ENCODE measurements around the gene MAG. TPM values are rescaled to one million over a fixed set of nuclear protein-coding genes. Genes with fewer than 3 reads are reported as not detected.
A peak's percentile ranks its signal among the peaks of the same experiment; 100 is the strongest.

Gene MAG
- total RNA-seq, 2 experiments from 2014 or later, result 0.43 to 0.44 TPM

DNA sequence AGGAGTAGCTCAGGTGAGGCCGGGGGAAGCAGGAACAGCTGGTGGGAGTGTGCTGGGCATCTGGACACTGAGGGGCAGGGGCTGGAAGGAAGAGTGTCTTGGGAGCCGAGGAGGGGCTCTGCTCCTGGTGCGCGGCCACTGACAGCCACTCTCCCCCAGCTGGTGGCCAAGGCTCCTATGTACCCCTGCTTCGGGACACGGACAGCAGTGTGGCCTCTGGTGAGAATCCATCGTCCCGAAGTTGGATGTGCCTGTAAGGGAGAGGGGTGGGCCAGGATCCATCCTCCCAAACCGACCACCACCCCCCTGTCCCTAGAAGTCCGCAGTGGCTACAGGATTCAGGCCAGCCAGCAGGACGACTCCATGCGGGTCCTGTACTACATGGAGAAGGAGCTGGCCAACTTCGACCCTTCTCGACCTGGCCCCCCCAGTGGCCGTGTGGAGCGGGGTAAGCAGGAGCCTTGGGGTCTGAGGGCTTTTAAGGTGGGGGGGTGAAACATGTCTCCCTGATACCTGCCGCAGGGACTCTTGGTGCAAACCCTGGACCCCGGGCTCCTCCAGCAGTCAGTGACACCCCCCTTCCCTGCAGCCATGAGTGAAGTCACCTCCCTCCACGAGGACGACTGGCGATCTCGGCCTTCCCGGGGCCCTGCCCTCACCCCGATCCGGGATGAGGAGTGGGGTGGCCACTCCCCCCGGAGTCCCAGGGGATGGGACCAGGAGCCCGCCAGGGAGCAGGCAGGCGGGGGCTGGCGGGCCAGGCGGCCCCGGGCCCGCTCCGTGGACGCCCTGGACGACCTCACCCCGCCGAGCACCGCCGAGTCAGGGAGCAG is 25.2 kb upstream of the MAG start:
- H3K4me3 Mint-ChIP-seq, result peak overlapping the region; percentile 87
- peak overlapping the region; percentile 93 for H3K27ac Mint-ChIP-seq
- POLR2A ChIA-PET, result interaction anchor here (0.7 kb wide), 1 partner anchor 55 kb away, joined by 3 read pairs; no protein-coding TSS in a partner anchor
- H3K27me3 Mint-ChIP-seq, result no peaks in the 10 kb centered on the region
- intact Hi-C loops (cut with micrococcal nuclease), result loop anchor here (5.0 kb wide), 1 partner anchor 124 kb away; the partner anchor contains the start of gene FXYD7
- peaks cover 23% of the 10 kb centered on the region for H3K4me1 Mint-ChIP-seq (ENCODE audit: low read depth)
- H3K36me3 Mint-ChIP-seq, result peaks cover 29% of the 10 kb centered on the region
- H3K9me3 Mint-ChIP-seq, result no peaks in the 10 kb centered on the region
- CTCF ChIA-PET, result interaction anchor here (0.8 to 1.6 kb wide), 2 partner anchors 55 to 125 kb away, joined by 3 to 5 read pairs; no protein-coding TSS in a partner anchor
- no peak for DNase-seq

DNA sequence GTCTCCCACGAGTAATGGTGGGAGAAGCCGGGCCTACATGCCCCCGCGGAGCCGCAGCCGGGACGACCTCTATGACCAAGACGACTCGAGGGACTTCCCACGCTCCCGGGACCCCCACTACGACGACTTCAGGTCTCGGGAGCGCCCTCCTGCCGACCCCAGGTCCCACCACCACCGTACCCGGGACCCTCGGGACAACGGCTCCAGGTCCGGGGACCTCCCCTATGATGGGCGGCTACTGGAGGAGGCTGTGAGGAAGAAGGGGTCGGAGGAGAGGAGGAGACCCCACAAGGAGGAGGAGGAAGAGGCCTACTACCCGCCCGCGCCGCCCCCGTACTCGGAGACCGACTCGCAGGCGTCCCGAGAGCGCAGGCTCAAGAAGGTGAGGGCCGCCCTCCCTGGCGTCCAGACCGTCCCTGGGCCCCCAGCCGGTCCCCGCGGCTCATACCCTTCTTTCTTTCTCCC is 24.6 kb upstream of the MAG start:
- ChIA-PET CTCF (no interaction called here), POLR2A (no interaction called here)
- Mint-ChIP-seq H3K27me3 (no peaks in the 10 kb centered on the region), H3K36me3 (peaks cover 35% of the 10 kb centered on the region), H3K27ac (peak overlapping the region; percentile 93), H3K4me1 (ENCODE audit: low read depth) (peaks cover 28% of the 10 kb centered on the region), H3K9me3 (no peaks in the 10 kb centered on the region), H3K4me3 (peak overlapping the region; percentile 87)
- intact Hi-C loops (cut with micrococcal nuclease), result loop anchor here (5.0 kb wide), 1 partner anchor 125 kb away; the partner anchor contains the start of gene FXYD7
- DNase-seq, result peak; percentile 51

DNA sequence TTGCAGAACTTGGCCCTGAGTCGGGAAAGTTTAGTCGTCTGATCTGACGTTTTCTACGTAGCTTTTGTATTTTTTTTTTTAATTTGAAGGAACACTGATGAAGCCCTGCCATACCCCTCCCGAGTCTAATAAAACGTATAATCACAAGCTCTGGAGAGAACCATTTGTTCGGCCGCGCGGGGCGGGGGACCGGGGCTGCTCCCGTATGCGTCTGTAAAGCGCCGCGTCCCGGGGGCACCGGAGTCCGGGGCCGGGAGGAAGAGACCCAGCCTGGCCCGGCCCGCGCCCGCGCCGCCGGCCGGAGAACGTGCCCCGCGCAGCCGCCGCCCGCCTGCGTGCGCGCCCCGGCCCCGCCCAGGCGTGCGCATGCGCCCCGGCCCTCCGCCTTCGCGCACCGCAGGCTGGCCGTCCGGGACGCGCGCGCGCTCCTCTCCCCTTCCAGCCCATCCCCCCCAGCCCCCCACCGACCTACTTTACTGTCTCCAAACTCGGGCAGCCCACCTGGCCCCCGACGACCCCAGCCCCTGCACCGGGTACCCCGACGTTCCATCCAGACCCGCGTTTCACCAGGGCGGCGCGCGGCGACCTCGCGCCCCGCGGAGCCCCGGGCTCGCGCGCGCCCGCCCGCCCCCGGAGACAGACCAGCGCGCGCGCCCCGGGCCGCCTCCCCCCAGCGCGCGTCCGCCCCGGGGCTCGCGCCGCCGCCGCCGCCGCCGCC is 24.0 kb upstream of the MAG start:
- intact Hi-C loops (cut with micrococcal nuclease), result loop anchor here (2.0 to 5.0 kb wide), 3 partner anchors 53 to 126 kb away; partner anchors contain the start of genes FXYD5 and FXYD7
- ChIA-PET CTCF (interaction anchor here (0.7 kb wide), 1 partner anchor 127 kb away, joined by 3 read pairs; no protein-coding TSS in a partner anchor), POLR2A (interaction anchor here (0.6 to 1.2 kb wide), 2 partner anchors 28 to 126 kb away, joined by 3 to 4 read pairs; no protein-coding TSS in a partner anchor)
- Mint-ChIP-seq H3K9me3 (no peaks in the 10 kb centered on the region), H3K27ac (peak overlapping the region; percentile 93), H3K4me3 (peak overlapping the region; percentile 87), H3K4me1 (ENCODE audit: low read depth) (peaks cover 28% of the 10 kb centered on the region), H3K27me3 (no peaks in the 10 kb centered on the region), H3K36me3 (peaks cover 36% of the 10 kb centered on the region)
- peak; percentile 77 for DNase-seq

DNA sequence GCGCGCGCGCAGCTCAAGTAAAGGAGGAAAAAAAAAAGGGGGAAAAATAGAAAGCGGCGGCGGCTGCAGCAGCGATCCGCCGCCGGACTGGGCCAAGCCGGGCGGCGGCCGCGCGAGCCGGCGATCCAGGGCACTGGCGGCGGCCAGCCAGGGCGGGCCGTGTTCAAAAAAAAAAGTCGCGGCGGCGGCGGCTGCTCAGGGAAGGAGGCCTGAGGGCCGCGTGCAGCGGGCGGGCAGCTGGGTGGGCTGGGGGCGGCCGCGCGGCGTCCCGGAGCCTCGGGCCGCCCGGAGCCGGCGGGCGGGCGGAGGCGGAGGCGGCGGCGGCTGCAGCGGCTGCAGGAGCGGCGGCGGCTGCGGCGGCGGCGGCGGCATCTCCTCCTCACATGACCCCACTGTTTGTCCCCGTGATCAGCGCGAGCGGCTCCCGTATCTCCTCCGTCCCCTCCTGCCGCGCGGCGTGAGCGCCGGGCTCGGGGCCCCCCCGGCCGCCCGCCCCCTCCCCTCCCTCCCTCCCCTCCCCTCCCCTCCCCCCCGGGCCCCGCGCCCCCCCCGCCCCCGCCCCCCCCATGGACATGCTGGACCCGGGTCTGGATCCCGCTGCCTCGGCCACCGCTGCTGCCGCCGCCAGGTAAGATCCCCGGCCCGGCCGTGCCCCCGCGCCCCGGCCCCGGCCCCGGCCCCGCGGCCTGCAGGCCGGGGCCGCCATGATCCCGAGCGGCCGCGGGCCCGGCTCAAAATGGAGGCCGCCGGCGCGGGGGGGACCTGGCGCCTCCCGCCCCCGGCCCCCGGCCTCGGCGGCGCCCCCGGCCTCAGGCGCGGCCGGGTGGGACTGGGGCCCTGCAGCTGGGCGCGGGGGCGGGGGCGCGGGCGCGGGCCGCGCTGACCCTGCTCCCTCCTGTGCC is 23.2 kb upstream of the MAG start, which contains the start of gene USF2:
Gene USF2 (plus strand): TSS at position 427 of the 902 bp plus-strand sequence. CDS start 140 bp downstream, at position 567.
- POLR2A ChIA-PET, result interaction anchor here (0.6 to 1.2 kb wide), 4 partner anchors 28 to 263 kb away, joined by 3 to 4 read pairs (median 3); no protein-coding TSS in a partner anchor
- H3K36me3 Mint-ChIP-seq, result peaks cover 41% of the 10 kb centered on the region
- H3K4me3 Mint-ChIP-seq, result peak within 1 kb of the TSS; percentile 87
- peaks cover 28% of the 10 kb centered on the region for H3K4me1 Mint-ChIP-seq (ENCODE audit: low read depth)
- no peaks in the 10 kb centered on the region for H3K9me3 Mint-ChIP-seq
- CTCF ChIA-PET, result interaction anchor here (0.7 to 2.1 kb wide), 5 partner anchors 115 to 199 kb away, joined by 3 to 9 read pairs (median 3); partner anchors contain the start of gene FXYD5
- peak; percentile 78 for DNase-seq
- intact Hi-C loops (cut with micrococcal nuclease), result loop anchor here (1.0 to 5.0 kb wide), 4 partner anchors 20 to 126 kb away; partner anchors contain the start of genes FXYD5 and FXYD7
- peak within 1 kb of the TSS; percentile 93 for H3K27ac Mint-ChIP-seq
- H3K27me3 Mint-ChIP-seq, result no peaks in the 10 kb centered on the region

DNA sequence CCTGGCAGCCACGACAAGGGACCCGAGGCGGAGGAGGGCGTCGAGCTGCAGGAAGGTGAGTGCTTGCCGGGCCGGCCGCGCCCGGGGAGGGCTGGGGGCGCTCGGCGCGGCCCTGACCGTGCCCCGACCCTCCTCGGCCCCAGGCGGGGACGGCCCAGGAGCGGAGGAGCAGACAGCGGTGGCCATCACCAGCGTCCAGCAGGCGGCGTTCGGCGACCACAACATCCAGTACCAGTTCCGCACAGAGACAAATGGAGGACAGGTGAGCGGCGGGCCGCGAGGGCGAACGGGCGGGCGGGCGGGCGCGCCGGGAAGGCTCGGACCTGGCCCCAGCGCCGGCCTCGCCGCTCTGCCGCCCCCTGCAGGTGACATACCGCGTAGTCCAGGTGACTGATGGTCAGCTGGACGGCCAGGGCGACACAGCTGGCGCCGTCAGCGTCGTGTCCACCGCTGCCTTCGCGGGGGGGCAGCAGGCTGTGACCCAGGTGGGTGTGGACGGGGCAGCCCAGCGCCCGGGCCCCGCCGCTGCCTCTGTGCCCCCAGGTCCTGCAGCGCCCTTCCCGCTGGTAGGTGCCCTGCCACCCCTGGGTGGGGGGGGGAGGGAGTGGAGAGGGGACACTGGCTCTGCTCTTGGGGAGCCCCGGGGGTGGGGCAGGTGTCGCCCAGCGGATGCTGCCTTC is 22.4 kb upstream of the MAG start:
- H3K9me3 Mint-ChIP-seq, result no peaks in the 10 kb centered on the region
- H3K36me3 Mint-ChIP-seq, result peaks cover 44% of the 10 kb centered on the region
- H3K27me3 Mint-ChIP-seq, result no peaks in the 10 kb centered on the region
- peak; percentile 88 for DNase-seq
- POLR2A ChIA-PET, result no interaction called here
- H3K27ac Mint-ChIP-seq, result peak overlapping the region; percentile 74
- CTCF ChIA-PET, result interaction anchor here (0.5 to 2.1 kb wide), 5 partner anchors 115 to 199 kb away, joined by 3 to 9 read pairs (median 4); partner anchors contain the start of gene FXYD5
- intact Hi-C loops (cut with micrococcal nuclease), result loop anchor here (1.0 to 5.0 kb wide), 4 partner anchors 21 to 127 kb away; partner anchors contain the start of genes FXYD5 and FXYD7
- H3K4me1 Mint-ChIP-seq (ENCODE audit: low read depth), result peaks cover 28% of the 10 kb centered on the region
- H3K4me3 Mint-ChIP-seq, result peak overlapping the region; percentile 56

DNA sequence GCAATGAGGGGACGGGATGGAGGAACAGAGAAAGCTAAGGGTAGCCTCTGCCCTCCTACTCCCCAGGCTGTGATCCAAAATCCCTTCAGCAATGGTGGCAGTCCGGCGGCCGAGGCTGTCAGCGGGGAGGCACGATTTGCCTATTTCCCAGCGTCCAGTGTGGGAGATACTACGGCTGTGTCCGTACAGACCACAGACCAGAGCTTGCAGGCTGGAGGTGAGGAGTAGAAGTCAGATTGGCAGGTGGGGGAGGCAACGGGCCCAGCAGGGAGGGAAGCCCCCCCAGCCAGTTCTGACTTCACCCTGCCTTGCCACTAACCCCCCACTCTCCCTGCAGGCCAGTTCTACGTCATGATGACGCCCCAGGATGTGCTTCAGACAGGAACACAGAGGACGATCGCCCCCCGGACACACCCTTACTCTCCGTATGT is 21.6 kb upstream of the MAG start:
- Mint-ChIP-seq H3K27ac (peak overlapping the region; percentile 38), H3K36me3 (peaks cover 51% of the 10 kb centered on the region), H3K27me3 (no peaks in the 10 kb centered on the region), H3K4me1 (ENCODE audit: low read depth) (peaks cover 27% of the 10 kb centered on the region), H3K4me3 (peak overlapping the region; percentile 48), H3K9me3 (no peaks in the 10 kb centered on the region)
- intact Hi-C loops (cut with micrococcal nuclease), result no loop called here
- no peak for DNase-seq
- POLR2A ChIA-PET, result no interaction called here
- CTCF ChIA-PET, result interaction anchor here (1.0 to 2.1 kb wide), 3 partner anchors 129 to 225 kb away, joined by 3 to 9 read pairs (median 4); no protein-coding TSS in a partner anchor

DNA sequence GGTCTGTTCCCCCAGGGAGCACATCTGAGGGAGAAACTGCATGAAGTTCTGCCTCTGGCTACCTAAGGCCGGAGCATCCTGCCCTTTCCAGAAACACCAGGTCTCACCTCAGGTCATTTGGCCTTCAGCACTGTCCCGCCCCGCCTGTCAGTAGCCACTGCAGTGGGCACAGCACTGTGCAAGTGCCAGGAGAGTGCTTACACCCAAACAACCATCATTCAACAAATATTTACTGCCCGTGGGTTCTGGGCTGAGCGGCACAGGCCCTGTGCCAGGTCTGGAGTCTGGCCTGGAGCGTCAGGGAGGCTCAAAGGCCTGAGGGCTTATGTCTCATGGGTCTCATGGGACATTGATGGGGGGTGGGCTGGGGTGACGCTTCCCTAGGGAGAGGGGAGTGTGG is 20.4 kb upstream of the MAG start:
- H3K4me1 Mint-ChIP-seq (ENCODE audit: low read depth), result peaks cover 16% of the 10 kb centered on the region
- peaks cover 50% of the 10 kb centered on the region for H3K36me3 Mint-ChIP-seq
- H3K4me3 Mint-ChIP-seq, result no peak overlapping the region
- H3K9me3 Mint-ChIP-seq, result no peaks in the 10 kb centered on the region
- intact Hi-C loops (cut with micrococcal nuclease), result no loop called here
- CTCF ChIA-PET, result interaction anchor here (0.6 kb wide), 1 partner anchor 157 kb away, joined by 3 read pairs; no protein-coding TSS in a partner anchor
- POLR2A ChIA-PET, result no interaction called here
- DNase-seq, result no peak
- no peak overlapping the region for H3K27ac Mint-ChIP-seq
- no peaks in the 10 kb centered on the region for H3K27me3 Mint-ChIP-seq

DNA sequence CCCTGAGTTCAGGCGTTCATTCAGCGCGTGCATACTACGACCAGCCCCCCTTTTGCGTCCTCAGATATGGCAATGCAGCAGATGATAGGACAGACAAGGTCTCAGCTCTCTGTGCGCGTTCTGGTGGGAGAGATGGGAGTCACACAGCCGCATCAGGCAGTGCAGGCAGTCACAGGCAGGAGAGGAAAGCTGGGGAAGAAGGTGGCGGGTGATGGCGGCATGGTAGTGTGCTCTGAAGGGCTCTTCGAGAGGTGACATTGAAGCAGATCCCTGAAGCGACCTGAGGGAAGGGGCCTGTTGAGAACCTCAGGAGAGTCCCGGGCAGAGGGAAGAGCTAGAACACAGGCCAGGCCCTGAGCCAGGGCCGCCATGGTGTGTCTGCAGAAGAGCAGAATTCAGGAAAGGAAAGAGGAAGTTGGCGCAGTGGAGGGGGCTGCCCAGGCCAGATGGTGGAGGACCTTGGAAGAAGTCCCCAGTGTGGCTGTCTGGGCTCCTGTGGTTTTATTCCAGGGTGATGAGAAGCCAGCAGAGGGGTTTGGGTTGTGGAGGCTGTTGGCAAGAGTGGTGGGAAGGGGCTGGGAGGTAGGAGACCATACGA is 19.7 kb upstream of the MAG start:
- ChIA-PET CTCF (interaction anchor here (0.6 kb wide), 1 partner anchor 158 kb away, joined by 3 read pairs; no protein-coding TSS in a partner anchor), POLR2A (no interaction called here)
- no peaks in the 10 kb centered on the region for H3K27me3 Mint-ChIP-seq
- no peak for DNase-seq
- H3K4me3 Mint-ChIP-seq, result no peak overlapping the region
- no peak overlapping the region for H3K27ac Mint-ChIP-seq
- intact Hi-C loops (cut with micrococcal nuclease), result no loop called here
- H3K9me3 Mint-ChIP-seq, result no peaks in the 10 kb centered on the region
- H3K36me3 Mint-ChIP-seq, result peaks cover 52% of the 10 kb centered on the region
- H3K4me1 Mint-ChIP-seq (ENCODE audit: low read depth), result peaks cover 16% of the 10 kb centered on the region

DNA sequence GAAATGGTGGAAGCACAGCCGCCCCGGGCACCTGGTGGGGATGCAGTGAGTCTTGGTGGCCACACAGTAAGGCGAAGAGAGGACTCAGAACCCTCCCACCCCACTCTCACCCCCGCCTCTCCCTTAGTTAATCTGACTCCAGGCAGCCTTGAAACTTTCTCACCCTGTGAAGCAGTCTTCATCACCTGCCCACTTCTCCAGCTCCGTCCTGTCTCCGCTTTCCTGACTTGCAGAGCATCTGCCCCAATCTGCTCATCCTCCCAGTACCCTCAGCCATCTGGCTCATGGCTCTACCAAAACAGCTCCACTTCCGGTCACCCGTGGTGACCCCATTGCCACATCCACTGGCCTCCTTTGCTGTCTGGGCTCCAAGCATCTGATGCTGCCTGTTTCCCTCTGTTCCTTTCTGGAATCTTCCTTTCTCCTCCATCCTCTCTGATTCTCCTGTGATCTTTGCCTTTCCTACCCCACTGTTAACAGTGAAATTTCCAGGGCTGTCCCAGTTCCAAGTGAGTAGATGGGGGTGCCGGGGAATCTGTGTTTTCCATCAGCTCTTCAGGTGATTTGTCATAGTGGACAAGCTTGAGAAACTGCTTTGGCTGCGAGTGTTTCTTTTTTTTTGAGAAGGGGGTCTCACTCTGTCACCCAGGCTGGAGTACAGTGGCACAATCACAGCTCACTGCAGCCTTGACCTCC is 18.9 kb upstream of the MAG start:
- no peak overlapping the region for H3K4me3 Mint-ChIP-seq
- no peaks in the 10 kb centered on the region for H3K27me3 Mint-ChIP-seq
- H3K27ac Mint-ChIP-seq, result no peak overlapping the region
- no peak for DNase-seq
- POLR2A ChIA-PET, result no interaction called here
- peaks cover 16% of the 10 kb centered on the region for H3K4me1 Mint-ChIP-seq (ENCODE audit: low read depth)
- peaks cover 47% of the 10 kb centered on the region for H3K36me3 Mint-ChIP-seq
- no peaks in the 10 kb centered on the region for H3K9me3 Mint-ChIP-seq
- intact Hi-C loops (cut with micrococcal nuclease), result no loop called here
- CTCF ChIA-PET, result no interaction called here

Measured in activated CD4-positive, alpha-beta memory T cell treated with anti-CD3 and anti-CD28 coated beads for 36 hours (primary cell).